Ovary (tissue), 9 donors: ENCODE measurements around the gene TPM2. TPM values are rescaled to one million over a fixed set of nuclear protein-coding genes. Genes with fewer than 3 reads are reported as not detected.

Source experiments
- DNase-seq, 5 donors: peaks; one replicate each; pipeline ENCODE4 v3.0.0-alpha.2; 2019 to 2020
- H3K27ac ChIP-seq, 2 donors: fragments of 200-600 bp; one replicate each; pipeline versions ENCODE4 v1.5.1 to v1.8.0; 2019 to 2022
- H3K27me3 ChIP-seq: fragments of 200-600 bp; one replicate; pipeline ENCODE4 v1.8.0; 2022
- H3K36me3 ChIP-seq: fragments of 200-600 bp; sonication (generic); one replicate; pipeline ENCODE4 v1.5.1; 2019
- H3K4me1 ChIP-seq: one replicate; pipeline ENCODE4 v1.8.1; 2013; ENCODE audit warnings: mild to moderate bottlenecking, moderate library complexity; ENCODE audit not compliant: insufficient read depth
- H3K4me3 ChIP-seq: fragments of 200-600 bp; sonication (generic); one replicate; pipeline ENCODE4 v1.5.1; 2017
- H3K9me3 ChIP-seq, 2 donors: fragments of 200-600 bp in 1 of 2; sonication (generic) in 1 of 2; one replicate each; pipeline versions ENCODE4 v1.5.1 to v1.8.1; 2013 to 2019; ENCODE audit warnings: mild to moderate bottlenecking in 1 of 2, moderate library complexity in 1 of 2
- CTCF ChIP-seq, 3 donors: fragments of 450-650 bp in 2 of 3; fragments of 200-600 bp in 1 of 3; IDR thresholded peaks; one replicate each; pipeline versions ENCODE4 v1.5.1 to v1.8.0; 2016 to 2022; ENCODE audit warnings: antibody characterized with exemption in 3 of 3, mild to moderate bottlenecking in 1 of 3
- EP300 ChIP-seq: sonication (generic); formaldehyde crosslinking; IDR thresholded peaks from one replicate; pipeline ENCODE4 v1.6.1; 2017; ENCODE audit warnings: antibody characterized with exemption
- POLR2A ChIP-seq: fragments of 450-650 bp; IDR thresholded peaks from one replicate; pipeline ENCODE4 v1.6.1; 2017; ENCODE audit warnings: antibody characterized with exemption, mild to moderate bottlenecking, moderate library complexity
- WGBS, 3 donors: extraction: QIAGEN DNeasy Blood & Tissue Kit in 1 of 3; methylation state at CpG; one replicate each; pipeline versions ENCODE4 v1.1.5 to v1.1.7; 2013 to 2017; 5-methylcytosine and 5-hydroxymethylcytosine counted together
- intact Hi-C, 4 donors: fragments of 100-400 bp; cut with DNase I; formaldehyde crosslinking; loops; one replicate each; pipeline versions ENCODE4 v1.11.0 to v1.15.1; 2022 to 2023
- polyA plus RNA-seq, 2 donors: library from polyadenylated mRNA; stranded (reverse); fragments of 200-250 nt in 1 of 2; fragments of 350-450 nt in 1 of 2; fragmentation: Illumina TruSeq in 1 of 2; extraction: RNeasy Lipid Tissue Mini Kit (QIAGEN cat#74804) in 1 of 2; gene quantifications; one replicate each; pipeline ENCODE4 v1.2.3, GENCODE V29; 2013 to 2014
- total RNA-seq, 7 donors: library from RNA; depleted of rRNA in 2 of 7; stranded (reverse); fragments of >200 nt in 2 of 7; fragmentation: NEBNext Ultra II Directional in 3 of 7; extraction: Animal tissue kit (Norgen Biotek cat#: 25700) in 3 of 7; gene quantifications; one replicate each; pipeline versions ENCODE4 v1.1.0 to v1.2.4, GENCODE V29; 2016 to 2023
- donor health status: DM: no; HTN: no; CAD: no; lungs with moderate emphysema.
- donor health status: DM: no; HTN: no; CAD: no.
- donor health status: Bipolar disorder and iron deficiency.
- donor health status: DM: yes; HTN: yes; CAD: no.
- donor health status: DM: no; HTN: no; CAD: no.
- donor health status: DM: yes; HTN: yes; CAD: no.

The TPM2 gene
- total and polyA plus RNA-seq, 9 donors, result 179 to 853 (median 414) TPM

- 86 to 93% (median 87%) methylated on average over 4 of the region's 4 CpGs for WGBS, 3 donors
- Histone ChIP-seq H3K9me3 (no peaks in the 10 kb centered on the region), H3K4me1 (no peaks in the 10 kb centered on the region), H3K4me3 (no peak overlapping the region), H3K27ac (no peak overlapping the region), H3K36me3 (no peaks in the 10 kb centered on the region), H3K27me3 (no peaks in the 10 kb centered on the region)
- intact Hi-C loops, result no loop called here
- no peak for DNase-seq
- no peak for TF ChIP-seq CTCF (IDR thresholded peaks at IDR 0.05)
- TF ChIP-seq POLR2A, result no peak
- no peak for TF ChIP-seq EP300
These were observed 18.4 kb upstream of the TPM2 start for GRCh38 chr9:35708146-35708545.

GRCh38 chr9:35706951-35707350 lies 17.2 kb upstream of the TPM2 start:
- Histone ChIP-seq H3K4me3 (no peak overlapping the region), H3K27me3 (no peaks in the 10 kb centered on the region), H3K9me3 (no peaks in the 10 kb centered on the region), H3K27ac (no peak overlapping the region), H3K4me1 (no peaks in the 10 kb centered on the region), H3K36me3 (no peaks in the 10 kb centered on the region)
- TF ChIP-seq CTCF (IDR thresholded peaks at IDR 0.05) (no peak), EP300 (no peak), POLR2A (no peak)
- WGBS, 3 donors, result 82 to 96% (median 89%) methylated on average over 9 to 10 of the region's 10 CpGs
- no peak for DNase-seq
- intact Hi-C loops, result no loop called here

DNA sequence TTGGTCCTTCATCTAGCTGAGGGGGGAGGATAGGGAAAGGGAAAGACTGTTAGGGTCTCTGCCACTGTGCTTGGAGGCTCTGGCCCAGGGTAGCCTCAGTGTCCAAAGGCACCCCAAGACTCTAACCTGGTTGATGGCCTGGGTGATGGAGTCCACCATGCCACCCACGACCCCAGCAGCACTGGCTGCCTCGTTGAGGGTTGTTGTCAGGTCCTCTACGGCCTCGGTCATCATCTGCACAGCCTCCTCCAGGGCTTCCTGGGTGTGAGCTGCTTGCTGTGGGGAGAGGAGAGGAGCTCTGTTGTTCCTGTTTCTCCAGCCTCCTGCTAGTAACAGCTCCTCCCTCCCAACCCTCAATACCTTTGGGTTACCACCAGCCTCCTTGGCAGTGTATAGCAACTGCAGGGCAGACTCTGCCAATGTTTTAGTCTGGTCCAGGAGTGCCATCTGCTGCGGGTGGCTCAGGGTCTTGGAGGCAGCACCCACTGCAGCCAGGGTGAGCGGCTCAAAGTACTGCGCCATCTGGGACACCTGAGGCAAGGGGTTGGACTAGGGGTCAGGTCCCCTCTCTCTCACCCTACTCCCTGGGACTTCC lies 16.2 kb upstream of the TPM2 start:
- no peak overlapping the region for H3K27ac ChIP-seq
- no peaks in the 10 kb centered on the region for H3K27me3 ChIP-seq
- no peaks in the 10 kb centered on the region for H3K9me3 ChIP-seq
- intact Hi-C loops, result no loop called here
- H3K4me1 ChIP-seq, result no peaks in the 10 kb centered on the region
- 91 to 92% (median 91%) methylated on average over 7 of the region's 7 CpGs for WGBS, 3 donors
- TF ChIP-seq EP300, result no peak
- no peak for TF ChIP-seq CTCF (IDR thresholded peaks at IDR 0.05)
- no peak for TF ChIP-seq POLR2A
- H3K4me3 ChIP-seq, result no peak overlapping the region
- no peaks in the 10 kb centered on the region for H3K36me3 ChIP-seq
- DNase-seq, result no peak

DNA sequence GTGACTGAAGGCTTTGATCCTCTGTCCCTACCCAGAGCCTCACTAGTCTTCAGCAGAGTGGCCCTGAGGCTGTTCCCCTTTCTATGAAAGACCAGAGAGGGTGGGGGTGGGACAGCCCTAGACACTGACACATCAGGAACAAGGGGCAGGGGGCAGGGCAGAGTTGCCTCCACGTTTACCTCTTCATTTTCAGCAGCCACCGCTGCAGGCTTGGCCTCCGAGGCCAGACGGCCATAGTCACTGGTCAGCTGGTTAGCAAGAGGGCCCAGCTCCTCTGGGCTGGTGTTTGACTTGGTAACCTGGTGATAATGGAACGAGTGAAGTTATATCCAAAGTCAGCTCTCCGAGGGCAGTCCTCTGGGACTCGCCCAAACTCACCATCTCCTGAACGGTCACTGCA lies 15.6 kb upstream of the TPM2 start:
- intact Hi-C loops, result no loop called here
- no peaks in the 10 kb centered on the region for H3K27me3 ChIP-seq
- no peak overlapping the region for H3K4me3 ChIP-seq
- H3K27ac ChIP-seq, result no peak overlapping the region
- WGBS, 3 donors, result 73 to 89% (median 82%) methylated on average over 8 of the region's 8 CpGs
- no peaks in the 10 kb centered on the region for H3K4me1 ChIP-seq
- TF ChIP-seq CTCF (IDR thresholded peaks at IDR 0.05) (no peak), EP300 (no peak), POLR2A (no peak)
- H3K9me3 ChIP-seq, result no peaks in the 10 kb centered on the region
- no peak for DNase-seq
- H3K36me3 ChIP-seq, result no peaks in the 10 kb centered on the region
